WTC11 (cell line): Measurements from ENCODE around the gene AP3B2. TPM values are rescaled to one million over a fixed set of nuclear protein-coding genes. Genes with fewer than 3 reads are reported as not detected.

Source experiments
- ATAC-seq: fragments of 200-7000 bp; cut with Tn5 transposase; 2 replicates; pipeline ENCODE4 v1.10.0; 2021; ENCODE audit warnings: mild to moderate bottlenecking, moderate library complexity
- CTCF ChIA-PET: fragments of 300-600 bp; sonication (Branson Sonifier 250); formaldehyde crosslinking; loops from one replicate; lab custom pipeline; 2021; ENCODE audit warnings: antibody characterized with exemption; lab: Charles Lee
- POLR2A ChIA-PET: fragments of 350-600 bp; sonication (Branson Sonifier 250); formaldehyde crosslinking; loops from one replicate; lab custom pipeline; 2021; ENCODE audit warnings: antibody characterized with exemption; lab: Charles Lee
- DNase-seq: peaks from one replicate; pipeline ENCODE4 v3.0.0; 2021; ENCODE audit warnings: low spot score
- H3K27ac Mint-ChIP-seq: 2 replicates; pipeline ENCODE4 v1.8.0; 2021; ENCODE audit warnings: mixed read lengths
- H3K27me3 Mint-ChIP-seq: 2 replicates; pipeline ENCODE4 v1.8.0; 2021; ENCODE audit warnings: low read depth, mild to moderate bottlenecking, moderate library complexity, mixed read lengths
- H3K36me3 Mint-ChIP-seq: 2 replicates; pipeline ENCODE4 v1.8.0; 2021; ENCODE audit warnings: mixed read lengths
- H3K4me1 Mint-ChIP-seq: 2 replicates; pipeline ENCODE4 v1.8.0; 2022; ENCODE audit warnings: mixed read lengths
- H3K4me3 Mint-ChIP-seq: 2 replicates; pipeline ENCODE4 v1.8.0; 2021; ENCODE audit warnings: mild to moderate bottlenecking, moderate library complexity, mixed read lengths
- H3K9me3 Mint-ChIP-seq: 2 replicates; pipeline ENCODE4 v1.8.0; 2021; ENCODE audit warnings: mixed read lengths
- ATF1 ChIP-seq: sonication (generic); formaldehyde crosslinking; IDR thresholded peaks from 2 replicates; pipeline ENCODE4 v1.8.1; 2023; ENCODE audit warnings: mild to moderate bottlenecking, moderate library complexity, missing genetic modification reagents
- ELF4 ChIP-seq: sonication (generic); formaldehyde crosslinking; IDR thresholded peaks from 2 replicates; pipeline ENCODE4 v1.8.1; 2022; ENCODE audit warnings: low read depth, mild to moderate bottlenecking, moderate library complexity, missing genetic modification reagents
- GABPB1 ChIP-seq: sonication (generic); formaldehyde crosslinking; IDR thresholded peaks from 2 replicates; pipeline ENCODE4 v1.8.1; 2023; ENCODE audit warnings: mild to moderate bottlenecking, missing genetic modification reagents
- JUN ChIP-seq: sonication (generic); formaldehyde crosslinking; IDR thresholded peaks from 2 replicates; pipeline ENCODE4 v1.8.0; 2023; ENCODE audit warnings: mild to moderate bottlenecking, missing genetic modification reagents
- NR1H2 ChIP-seq: sonication (generic); formaldehyde crosslinking; IDR thresholded peaks from 2 replicates; pipeline ENCODE4 v1.9.0; 2021; ENCODE audit warnings: mild to moderate bottlenecking, moderate library complexity, missing genetic modification reagents
- PRRX2 ChIP-seq: fragments of 250-450 bp; sonication (Bioruptor Pico); IDR thresholded peaks from 2 replicates; pipeline ENCODE4 v1.8.0; 2021; ENCODE audit warnings: mild to moderate bottlenecking
- RELA ChIP-seq: sonication (generic); formaldehyde crosslinking; IDR thresholded peaks from 2 replicates; pipeline ENCODE4 v1.8.1; 2022; ENCODE audit warnings: missing genetic modification reagents, mild to moderate bottlenecking, borderline replicate concordance
- SMAD3 ChIP-seq: sonication (generic); formaldehyde crosslinking; IDR thresholded peaks from 2 replicates; pipeline ENCODE4 v1.8.0; 2022; ENCODE audit warnings: missing genetic modification reagents, mild to moderate bottlenecking, borderline replicate concordance
- SP1 ChIP-seq: sonication (generic); formaldehyde crosslinking; conservative IDR thresholded peaks from 2 replicates; pipeline ENCODE4 v1.8.1; 2022; ENCODE audit warnings: missing genetic modification reagents
- TEAD1 ChIP-seq: sonication (generic); formaldehyde crosslinking; IDR thresholded peaks from 2 replicates; pipeline ENCODE4 v1.8.0; 2022; ENCODE audit warnings: mild to moderate bottlenecking, missing genetic modification reagents
- ZNF263 ChIP-seq: sonication (generic); formaldehyde crosslinking; IDR thresholded peaks from 2 replicates; pipeline ENCODE4 v1.8.1; 2022; ENCODE audit warnings: low read depth, mild to moderate bottlenecking, moderate library complexity, missing genetic modification reagents
- ZNF317 ChIP-seq: sonication (generic); formaldehyde crosslinking; IDR thresholded peaks from 2 replicates; pipeline ENCODE4 v1.8.1; 2023; ENCODE audit warnings: low read depth, mild to moderate bottlenecking, moderate library complexity, missing genetic modification reagents, borderline replicate concordance
- total RNA-seq: library from RNA; stranded (reverse); gene quantifications from 3 replicates; pipeline ENCODE4 v1.2.3, GENCODE V29; 2021
- TF ChIP-seq, protein P1 (sequence below): sonication (generic); formaldehyde crosslinking; conservative IDR thresholded peaks from 2 replicates; pipeline ENCODE4 v1.8.1; 2023; ENCODE audit warnings: mild to moderate bottlenecking, low read depth, missing genetic modification reagents, moderate library complexity
- TF ChIP-seq, protein P2 (sequence below): sonication (generic); formaldehyde crosslinking; IDR thresholded peaks from 2 replicates; pipeline ENCODE4 v1.8.0; 2023; ENCODE audit warnings: missing genetic modification reagents, mild to moderate bottlenecking, borderline replicate concordance
- TF ChIP-seq, protein P3 (sequence below): sonication (generic); formaldehyde crosslinking; IDR thresholded peaks from 2 replicates; pipeline ENCODE4 v1.8.1; 2022; ENCODE audit warnings: missing genetic modification reagents, borderline replicate concordance
- TF ChIP-seq, protein P4 (sequence below): sonication (generic); formaldehyde crosslinking; IDR thresholded peaks from 2 replicates; pipeline ENCODE4 v1.8.1; 2023; ENCODE audit warnings: mild to moderate bottlenecking, missing genetic modification reagents
- TF ChIP-seq, protein P5 (sequence below): fragments of 250-450 bp; sonication (Bioruptor Pico); IDR thresholded peaks from 2 replicates; pipeline ENCODE4 v1.9.0; 2021; ENCODE audit warnings: mild to moderate bottlenecking, borderline replicate concordance

The AP3B2 gene
- total RNA-seq, 1 experiment from 2014 or later, result 17.7 TPM

DNA sequence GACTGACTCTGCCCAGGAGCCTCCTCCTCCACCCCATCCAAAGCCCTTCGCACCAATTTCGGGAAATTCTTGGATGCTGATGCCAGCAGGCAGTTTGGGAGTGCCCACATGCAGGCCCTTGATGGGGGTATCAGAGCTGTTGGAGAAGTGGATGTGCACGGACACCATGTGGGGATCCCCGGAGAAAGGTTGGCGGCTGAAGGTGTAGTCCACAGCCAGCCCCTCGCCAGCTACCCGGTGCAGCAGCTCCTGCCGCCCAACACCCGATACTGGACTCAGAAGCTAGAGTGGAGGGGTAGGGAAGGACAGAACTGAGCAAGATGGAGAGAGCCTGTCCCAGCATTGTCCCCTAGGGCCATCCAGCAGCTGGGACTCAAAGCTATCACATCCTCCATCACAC lies 47.0 kb downstream of the AP3B2 start (continued):
- TF ChIP-seq, protein P1, sequence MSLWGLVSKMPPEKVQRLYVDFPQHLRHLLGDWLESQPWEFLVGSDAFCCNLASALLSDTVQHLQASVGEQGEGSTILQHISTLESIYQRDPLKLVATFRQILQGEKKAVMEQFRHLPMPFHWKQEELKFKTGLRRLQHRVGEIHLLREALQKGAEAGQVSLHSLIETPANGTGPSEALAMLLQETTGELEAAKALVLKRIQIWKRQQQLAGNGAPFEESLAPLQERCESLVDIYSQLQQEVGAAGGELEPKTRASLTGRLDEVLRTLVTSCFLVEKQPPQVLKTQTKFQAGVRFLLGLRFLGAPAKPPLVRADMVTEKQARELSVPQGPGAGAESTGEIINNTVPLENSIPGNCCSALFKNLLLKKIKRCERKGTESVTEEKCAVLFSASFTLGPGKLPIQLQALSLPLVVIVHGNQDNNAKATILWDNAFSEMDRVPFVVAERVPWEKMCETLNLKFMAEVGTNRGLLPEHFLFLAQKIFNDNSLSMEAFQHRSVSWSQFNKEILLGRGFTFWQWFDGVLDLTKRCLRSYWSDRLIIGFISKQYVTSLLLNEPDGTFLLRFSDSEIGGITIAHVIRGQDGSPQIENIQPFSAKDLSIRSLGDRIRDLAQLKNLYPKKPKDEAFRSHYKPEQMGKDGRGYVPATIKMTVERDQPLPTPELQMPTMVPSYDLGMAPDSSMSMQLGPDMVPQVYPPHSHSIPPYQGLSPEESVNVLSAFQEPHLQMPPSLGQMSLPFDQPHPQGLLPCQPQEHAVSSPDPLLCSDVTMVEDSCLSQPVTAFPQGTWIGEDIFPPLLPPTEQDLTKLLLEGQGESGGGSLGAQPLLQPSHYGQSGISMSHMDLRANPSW (CRISPR knock-in tag), result no peak
- TF ChIP-seq ATF1 (CRISPR knock-in tag) (no peak), ELF4 (CRISPR knock-in tag) (no peak), PRRX2 (CRISPR knock-in tag) (no peak)
- TF ChIP-seq, protein P2, sequence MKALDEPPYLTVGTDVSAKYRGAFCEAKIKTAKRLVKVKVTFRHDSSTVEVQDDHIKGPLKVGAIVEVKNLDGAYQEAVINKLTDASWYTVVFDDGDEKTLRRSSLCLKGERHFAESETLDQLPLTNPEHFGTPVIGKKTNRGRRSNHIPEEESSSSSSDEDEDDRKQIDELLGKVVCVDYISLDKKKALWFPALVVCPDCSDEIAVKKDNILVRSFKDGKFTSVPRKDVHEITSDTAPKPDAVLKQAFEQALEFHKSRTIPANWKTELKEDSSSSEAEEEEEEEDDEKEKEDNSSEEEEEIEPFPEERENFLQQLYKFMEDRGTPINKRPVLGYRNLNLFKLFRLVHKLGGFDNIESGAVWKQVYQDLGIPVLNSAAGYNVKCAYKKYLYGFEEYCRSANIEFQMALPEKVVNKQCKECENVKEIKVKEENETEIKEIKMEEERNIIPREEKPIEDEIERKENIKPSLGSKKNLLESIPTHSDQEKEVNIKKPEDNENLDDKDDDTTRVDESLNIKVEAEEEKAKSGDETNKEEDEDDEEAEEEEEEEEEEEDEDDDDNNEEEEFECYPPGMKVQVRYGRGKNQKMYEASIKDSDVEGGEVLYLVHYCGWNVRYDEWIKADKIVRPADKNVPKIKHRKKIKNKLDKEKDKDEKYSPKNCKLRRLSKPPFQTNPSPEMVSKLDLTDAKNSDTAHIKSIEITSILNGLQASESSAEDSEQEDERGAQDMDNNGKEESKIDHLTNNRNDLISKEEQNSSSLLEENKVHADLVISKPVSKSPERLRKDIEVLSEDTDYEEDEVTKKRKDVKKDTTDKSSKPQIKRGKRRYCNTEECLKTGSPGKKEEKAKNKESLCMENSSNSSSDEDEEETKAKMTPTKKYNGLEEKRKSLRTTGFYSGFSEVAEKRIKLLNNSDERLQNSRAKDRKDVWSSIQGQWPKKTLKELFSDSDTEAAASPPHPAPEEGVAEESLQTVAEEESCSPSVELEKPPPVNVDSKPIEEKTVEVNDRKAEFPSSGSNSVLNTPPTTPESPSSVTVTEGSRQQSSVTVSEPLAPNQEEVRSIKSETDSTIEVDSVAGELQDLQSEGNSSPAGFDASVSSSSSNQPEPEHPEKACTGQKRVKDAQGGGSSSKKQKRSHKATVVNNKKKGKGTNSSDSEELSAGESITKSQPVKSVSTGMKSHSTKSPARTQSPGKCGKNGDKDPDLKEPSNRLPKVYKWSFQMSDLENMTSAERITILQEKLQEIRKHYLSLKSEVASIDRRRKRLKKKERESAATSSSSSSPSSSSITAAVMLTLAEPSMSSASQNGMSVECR (CRISPR knock-in tag), result no peak
- TF ChIP-seq, protein P3, sequence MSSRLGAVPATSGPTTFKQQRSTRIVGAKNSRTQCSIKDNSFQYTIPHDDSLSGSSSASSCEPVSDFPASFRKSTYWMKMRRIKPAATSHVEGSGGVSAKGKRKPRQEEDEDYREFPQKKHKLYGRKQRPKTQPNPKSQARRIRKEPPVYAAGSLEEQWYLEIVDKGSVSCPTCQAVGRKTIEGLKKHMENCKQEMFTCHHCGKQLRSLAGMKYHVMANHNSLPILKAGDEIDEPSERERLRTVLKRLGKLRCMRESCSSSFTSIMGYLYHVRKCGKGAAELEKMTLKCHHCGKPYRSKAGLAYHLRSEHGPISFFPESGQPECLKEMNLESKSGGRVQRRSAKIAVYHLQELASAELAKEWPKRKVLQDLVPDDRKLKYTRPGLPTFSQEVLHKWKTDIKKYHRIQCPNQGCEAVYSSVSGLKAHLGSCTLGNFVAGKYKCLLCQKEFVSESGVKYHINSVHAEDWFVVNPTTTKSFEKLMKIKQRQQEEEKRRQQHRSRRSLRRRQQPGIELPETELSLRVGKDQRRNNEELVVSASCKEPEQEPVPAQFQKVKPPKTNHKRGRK (CRISPR knock-in tag), result no peak
- TF ChIP-seq, all 79 proteins: peak for 0

DNA sequence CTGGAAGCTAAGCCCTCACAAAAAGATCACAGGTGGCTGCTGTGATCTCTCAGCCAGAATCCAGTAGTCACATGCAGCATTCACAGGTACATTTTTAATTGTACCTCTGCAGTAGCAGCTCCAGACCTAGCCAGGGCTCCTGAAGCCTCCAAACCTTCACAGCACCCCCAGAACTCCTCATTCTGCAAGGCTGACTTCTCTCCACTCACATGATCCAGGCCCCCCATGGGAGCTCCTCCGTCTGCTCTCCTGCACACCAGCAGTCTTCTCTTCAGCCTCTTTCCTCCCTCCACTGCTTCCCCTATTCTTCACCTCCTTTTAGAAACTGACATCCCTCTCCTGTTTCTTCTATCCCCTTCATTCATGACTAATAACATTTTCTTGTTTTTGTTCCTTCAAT lies 49.3 kb downstream of the AP3B2 start:
- TF ChIP-seq SP1 (CRISPR knock-in tag) (no peak), TEAD1 (no peak), SMAD3 (no peak), PRRX2 (CRISPR knock-in tag) (no peak), ELF4 (CRISPR knock-in tag) (no peak), ZNF263 (CRISPR knock-in tag) (no peak), RELA (CRISPR knock-in tag) (no peak), NR1H2 (CRISPR knock-in tag) (no peak), JUN (CRISPR knock-in tag) (no peak), GABPB1 (CRISPR knock-in tag) (no peak), ZNF317 (CRISPR knock-in tag) (no peak)
- TF ChIP-seq, protein P4, sequence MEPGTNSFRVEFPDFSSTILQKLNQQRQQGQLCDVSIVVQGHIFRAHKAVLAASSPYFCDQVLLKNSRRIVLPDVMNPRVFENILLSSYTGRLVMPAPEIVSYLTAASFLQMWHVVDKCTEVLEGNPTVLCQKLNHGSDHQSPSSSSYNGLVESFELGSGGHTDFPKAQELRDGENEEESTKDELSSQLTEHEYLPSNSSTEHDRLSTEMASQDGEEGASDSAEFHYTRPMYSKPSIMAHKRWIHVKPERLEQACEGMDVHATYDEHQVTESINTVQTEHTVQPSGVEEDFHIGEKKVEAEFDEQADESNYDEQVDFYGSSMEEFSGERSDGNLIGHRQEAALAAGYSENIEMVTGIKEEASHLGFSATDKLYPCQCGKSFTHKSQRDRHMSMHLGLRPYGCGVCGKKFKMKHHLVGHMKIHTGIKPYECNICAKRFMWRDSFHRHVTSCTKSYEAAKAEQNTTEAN, result no peak
- TF ChIP-seq, protein P5, sequence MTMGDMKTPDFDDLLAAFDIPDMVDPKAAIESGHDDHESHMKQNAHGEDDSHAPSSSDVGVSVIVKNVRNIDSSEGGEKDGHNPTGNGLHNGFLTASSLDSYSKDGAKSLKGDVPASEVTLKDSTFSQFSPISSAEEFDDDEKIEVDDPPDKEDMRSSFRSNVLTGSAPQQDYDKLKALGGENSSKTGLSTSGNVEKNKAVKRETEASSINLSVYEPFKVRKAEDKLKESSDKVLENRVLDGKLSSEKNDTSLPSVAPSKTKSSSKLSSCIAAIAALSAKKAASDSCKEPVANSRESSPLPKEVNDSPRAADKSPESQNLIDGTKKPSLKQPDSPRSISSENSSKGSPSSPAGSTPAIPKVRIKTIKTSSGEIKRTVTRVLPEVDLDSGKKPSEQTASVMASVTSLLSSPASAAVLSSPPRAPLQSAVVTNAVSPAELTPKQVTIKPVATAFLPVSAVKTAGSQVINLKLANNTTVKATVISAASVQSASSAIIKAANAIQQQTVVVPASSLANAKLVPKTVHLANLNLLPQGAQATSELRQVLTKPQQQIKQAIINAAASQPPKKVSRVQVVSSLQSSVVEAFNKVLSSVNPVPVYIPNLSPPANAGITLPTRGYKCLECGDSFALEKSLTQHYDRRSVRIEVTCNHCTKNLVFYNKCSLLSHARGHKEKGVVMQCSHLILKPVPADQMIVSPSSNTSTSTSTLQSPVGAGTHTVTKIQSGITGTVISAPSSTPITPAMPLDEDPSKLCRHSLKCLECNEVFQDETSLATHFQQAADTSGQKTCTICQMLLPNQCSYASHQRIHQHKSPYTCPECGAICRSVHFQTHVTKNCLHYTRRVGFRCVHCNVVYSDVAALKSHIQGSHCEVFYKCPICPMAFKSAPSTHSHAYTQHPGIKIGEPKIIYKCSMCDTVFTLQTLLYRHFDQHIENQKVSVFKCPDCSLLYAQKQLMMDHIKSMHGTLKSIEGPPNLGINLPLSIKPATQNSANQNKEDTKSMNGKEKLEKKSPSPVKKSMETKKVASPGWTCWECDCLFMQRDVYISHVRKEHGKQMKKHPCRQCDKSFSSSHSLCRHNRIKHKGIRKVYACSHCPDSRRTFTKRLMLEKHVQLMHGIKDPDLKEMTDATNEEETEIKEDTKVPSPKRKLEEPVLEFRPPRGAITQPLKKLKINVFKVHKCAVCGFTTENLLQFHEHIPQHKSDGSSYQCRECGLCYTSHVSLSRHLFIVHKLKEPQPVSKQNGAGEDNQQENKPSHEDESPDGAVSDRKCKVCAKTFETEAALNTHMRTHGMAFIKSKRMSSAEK (CRISPR knock-in tag), result no peak
- TF ChIP-seq, all 79 proteins: peak for 0
- Mint-ChIP-seq H3K27me3 (peaks cover 32% of the 10 kb centered on the region), H3K9me3 (no peaks in the 10 kb centered on the region), H3K4me3 (no peak overlapping the region), H3K4me1 (peaks cover 6% of the 10 kb centered on the region), H3K27ac (no peak overlapping the region), H3K36me3 (no peaks in the 10 kb centered on the region)
- ChIA-PET CTCF (no interaction called here), POLR2A (no interaction called here)
- ATAC-seq (no peak), DNase-seq (no peak)
